Ovary (tissue), 3 donors: ENCODE measurements around the gene SLCO2A1.

Experiments
- CTCF ChIP-seq, 3 donors: fragments of 450-650 bp in 2 of 3; fragments of 200-600 bp in 1 of 3; IDR thresholded peaks; one replicate each; pipeline versions ENCODE4 v1.5.1 to v1.8.0; 2016 to 2022; ENCODE audit warnings: antibody characterized with exemption in 3 of 3, mild to moderate bottlenecking in 1 of 3
- POLR2A ChIP-seq: fragments of 450-650 bp; IDR thresholded peaks from one replicate; pipeline ENCODE4 v1.6.1; 2017; ENCODE audit warnings: antibody characterized with exemption, mild to moderate bottlenecking, moderate library complexity
- donor health status: DM: no; HTN: no; CAD: no.

- no peak for TF ChIP-seq CTCF (IDR thresholded peaks at IDR 0.05)
- no peak for TF ChIP-seq POLR2A
Observed at GRCh38 chr3:133890037-133890436, 139.7 kb downstream of the SLCO2A1 start.
